K562 (cell line): Measurements from ENCODE around the gene SNRPA.

Experiments used
- EP300 ChIP-seq: IDR thresholded peaks from 2 replicates; pipeline ENCODE4 v1.6.1; 2012; ENCODE audit warnings: low read length, improper control_type of control experiment
- TCF7 ChIP-seq: sonication (generic); IDR thresholded peaks from 2 replicates; pipeline ENCODE4 v1.6.1; 2016; ENCODE audit warnings: antibody characterized with exemption, borderline replicate concordance
- ZNF311 ChIP-seq: fragments of 250-450 bp; sonication (Bioruptor Pico); IDR thresholded peaks from 2 replicates; pipeline ENCODE4 v1.4.0; 2020; ENCODE audit warnings: mild to moderate bottlenecking, moderate library complexity
- TF ChIP-seq, protein P1 (sequence below): fragments of 450-650 bp; IDR thresholded peaks from 2 replicates; pipeline ENCODE4 v1.6.1; 2017; ENCODE audit warnings: mild to moderate bottlenecking, moderate library complexity

DNA sequence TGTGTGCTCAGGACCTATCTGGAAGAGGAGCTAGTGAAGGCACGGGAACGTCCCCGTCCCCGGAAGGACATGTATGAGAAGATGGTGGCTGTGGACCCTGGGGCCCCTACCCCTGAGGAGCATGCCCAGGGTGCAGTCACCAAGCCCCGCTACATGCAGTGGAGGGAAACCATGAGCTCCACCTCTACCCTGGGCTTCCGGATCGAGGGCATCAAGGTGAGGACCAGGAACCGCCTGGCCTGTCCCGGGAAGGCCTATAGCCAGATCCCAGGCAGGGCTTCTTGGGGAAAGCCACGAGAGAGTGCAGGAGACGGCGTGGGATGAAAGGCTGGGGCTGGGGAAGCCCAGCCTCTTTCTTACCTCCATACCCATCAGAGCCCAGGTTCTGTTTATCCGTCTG, 17.9 kb upstream of the SNRPA start:
- TF ChIP-seq ZNF311 (CRISPR knock-in tag) (no peak), EP300 (no peak), TCF7 (no peak)
- TF ChIP-seq, protein P1, sequence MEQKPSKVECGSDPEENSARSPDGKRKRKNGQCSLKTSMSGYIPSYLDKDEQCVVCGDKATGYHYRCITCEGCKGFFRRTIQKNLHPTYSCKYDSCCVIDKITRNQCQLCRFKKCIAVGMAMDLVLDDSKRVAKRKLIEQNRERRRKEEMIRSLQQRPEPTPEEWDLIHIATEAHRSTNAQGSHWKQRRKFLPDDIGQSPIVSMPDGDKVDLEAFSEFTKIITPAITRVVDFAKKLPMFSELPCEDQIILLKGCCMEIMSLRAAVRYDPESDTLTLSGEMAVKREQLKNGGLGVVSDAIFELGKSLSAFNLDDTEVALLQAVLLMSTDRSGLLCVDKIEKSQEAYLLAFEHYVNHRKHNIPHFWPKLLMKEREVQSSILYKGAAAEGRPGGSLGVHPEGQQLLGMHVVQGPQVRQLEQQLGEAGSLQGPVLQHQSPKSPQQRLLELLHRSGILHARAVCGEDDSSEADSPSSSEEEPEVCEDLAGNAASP, result no peak
